Gastrocnemius medialis (tissue), 4 donors: ENCODE results near the gene DCC.

Experiments
- POLR2A ChIP-seq, 2 donors: fragments of 450-650 bp; IDR thresholded peaks; one replicate each; pipeline ENCODE4 v1.6.1; 2017; ENCODE audit warnings: antibody characterized with exemption in 2 of 2, mild to moderate bottlenecking in 2 of 2, moderate library complexity in 2 of 2
- TF ChIP-seq, protein P1 (sequence below), 5 experiments: fragments of 450-650 bp in 3 of 5; fragments of 200-600 bp in 2 of 5; sonication (generic) in 2 of 5; IDR thresholded peaks in 4 of 5; conservative IDR thresholded peaks in 1 of 5; 1 replicate in 4 of 5; 2 replicates in 1 of 5; pipeline ENCODE4 v1.5.1; 2016 to 2019; ENCODE audit warnings: antibody characterized with exemption in 5 of 5, mild to moderate bottlenecking in 3 of 5, moderate library complexity in 3 of 5

DNA sequence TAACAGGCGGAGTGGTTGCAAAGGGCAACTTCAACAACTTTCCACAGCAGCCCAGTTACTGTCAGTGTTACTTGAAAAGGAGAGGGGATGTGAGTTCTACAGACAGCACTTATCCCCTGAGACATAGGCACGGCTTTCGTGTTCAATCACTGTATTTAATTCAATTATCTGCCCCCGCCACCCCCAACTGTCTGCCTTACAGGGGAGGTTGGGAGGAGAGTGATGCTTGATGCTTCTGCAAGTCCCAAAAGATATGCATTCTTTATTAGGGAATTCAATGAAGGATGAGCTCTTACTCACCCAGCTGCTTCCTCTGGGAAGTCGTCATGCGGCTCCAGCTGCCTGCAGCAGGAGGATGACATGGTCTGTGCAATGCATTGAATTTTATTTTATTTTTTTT, 639.9 kb downstream of the DCC start:
- TF ChIP-seq POLR2A (IDR thresholded peaks at IDR 0.05), result no peak
- TF ChIP-seq, protein P1, sequence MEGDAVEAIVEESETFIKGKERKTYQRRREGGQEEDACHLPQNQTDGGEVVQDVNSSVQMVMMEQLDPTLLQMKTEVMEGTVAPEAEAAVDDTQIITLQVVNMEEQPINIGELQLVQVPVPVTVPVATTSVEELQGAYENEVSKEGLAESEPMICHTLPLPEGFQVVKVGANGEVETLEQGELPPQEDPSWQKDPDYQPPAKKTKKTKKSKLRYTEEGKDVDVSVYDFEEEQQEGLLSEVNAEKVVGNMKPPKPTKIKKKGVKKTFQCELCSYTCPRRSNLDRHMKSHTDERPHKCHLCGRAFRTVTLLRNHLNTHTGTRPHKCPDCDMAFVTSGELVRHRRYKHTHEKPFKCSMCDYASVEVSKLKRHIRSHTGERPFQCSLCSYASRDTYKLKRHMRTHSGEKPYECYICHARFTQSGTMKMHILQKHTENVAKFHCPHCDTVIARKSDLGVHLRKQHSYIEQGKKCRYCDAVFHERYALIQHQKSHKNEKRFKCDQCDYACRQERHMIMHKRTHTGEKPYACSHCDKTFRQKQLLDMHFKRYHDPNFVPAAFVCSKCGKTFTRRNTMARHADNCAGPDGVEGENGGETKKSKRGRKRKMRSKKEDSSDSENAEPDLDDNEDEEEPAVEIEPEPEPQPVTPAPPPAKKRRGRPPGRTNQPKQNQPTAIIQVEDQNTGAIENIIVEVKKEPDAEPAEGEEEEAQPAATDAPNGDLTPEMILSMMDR (IDR thresholded peaks at IDR 0.05 in 4 of 5, conservative IDR thresholded peaks at IDR 0.05 in 1 of 5), result no peak
